NCI-H1417 (cell line): Measurements from ENCODE around the gene TBC1D22A.

Source experiments
- DNase-seq, 3 experiments: peaks; one replicate each; lab custom pipeline; 2025; lab: John Stamatoyannopoulos, UW

The TBC1D22A gene

DNA sequence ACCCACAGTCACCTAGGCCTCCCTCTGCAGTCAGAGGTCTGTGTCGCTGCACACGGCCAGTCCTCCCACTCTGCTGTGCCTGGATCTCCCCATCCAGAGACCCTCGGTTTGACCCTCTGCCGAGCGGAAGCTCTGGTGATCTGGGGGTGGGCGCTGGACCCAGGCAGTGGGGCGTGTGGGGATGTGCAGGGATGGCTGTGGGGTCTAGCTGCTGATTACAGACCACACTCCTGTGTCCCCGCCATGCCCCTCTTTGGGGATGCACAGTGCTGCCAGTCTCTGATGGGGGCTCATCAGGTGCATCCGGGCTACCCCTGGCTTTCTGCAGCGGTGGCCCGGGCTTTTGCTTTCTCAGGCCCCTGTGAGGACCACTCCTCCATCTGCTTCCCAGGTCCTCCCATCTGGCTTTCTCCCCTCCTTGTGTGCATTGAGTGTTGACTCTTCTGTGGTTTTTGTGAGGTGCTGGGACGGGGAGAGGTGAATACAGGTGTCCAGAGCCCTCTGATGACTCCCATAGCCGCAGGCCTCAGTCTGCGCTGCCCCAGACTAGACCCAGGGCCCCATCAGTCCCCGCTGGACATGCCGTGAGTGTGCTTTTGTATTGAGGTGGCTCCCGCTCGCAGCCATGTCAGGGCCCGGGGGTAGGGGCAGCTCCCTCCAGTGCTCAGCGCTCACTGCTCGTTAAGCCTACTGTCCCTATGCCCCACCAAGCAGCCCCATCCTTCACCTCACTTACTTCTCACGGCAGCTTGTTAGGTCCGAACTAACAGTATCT lies 251.6 kb downstream of the TBC1D22A start:
- DNase-seq, result no peak

- no peak for DNase-seq
Measured at GRCh38 chr22:47014636-47015345, 252.3 kb downstream of the TBC1D22A start.

- no peak for DNase-seq
Measured at GRCh38 chr22:47015589-47016178, 253.2 kb downstream of the TBC1D22A start.

DNA sequence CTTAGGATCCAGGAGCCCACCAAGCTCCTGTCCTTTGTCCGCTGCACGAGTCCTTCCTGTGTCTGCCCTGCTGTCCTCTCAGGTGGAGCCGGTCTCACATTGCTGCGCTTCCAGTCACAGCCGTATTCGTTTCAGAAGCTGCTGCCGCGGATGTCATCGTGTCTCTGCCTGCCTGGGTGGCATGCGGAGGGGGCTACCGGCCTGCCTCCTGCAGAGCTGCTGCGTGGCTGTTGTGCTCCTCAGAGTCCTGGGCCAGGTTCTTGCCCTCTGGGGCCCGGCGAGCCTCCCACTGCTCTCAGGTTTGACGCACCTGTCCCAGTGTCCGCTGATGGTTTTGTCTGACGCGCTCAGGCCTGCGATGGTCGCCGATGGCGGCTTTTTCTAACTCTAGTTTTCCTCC lies 254.2 kb downstream of the TBC1D22A start:
- DNase-seq, result no peak

DNA sequence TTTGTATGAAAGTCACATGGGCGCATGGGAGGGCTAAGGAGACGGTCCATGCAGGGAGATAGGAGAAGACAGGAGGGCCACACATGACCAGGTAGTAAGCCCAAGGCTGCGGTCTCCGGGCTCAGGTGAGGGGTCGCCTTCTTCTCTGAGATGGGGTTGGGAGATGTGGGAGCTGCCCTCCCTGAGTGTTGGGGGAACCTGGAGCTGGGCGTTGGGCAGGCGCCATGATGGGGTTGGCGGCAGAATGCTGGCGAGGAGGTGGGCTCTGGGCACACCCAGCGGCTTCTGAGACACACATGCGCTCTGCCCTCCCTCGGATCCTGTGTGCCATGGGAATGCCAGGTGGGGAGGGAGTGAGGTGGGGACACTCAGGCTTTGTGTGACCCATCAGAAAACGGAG lies 254.8 kb downstream of the TBC1D22A start:
- DNase-seq, result no peak

GRCh38 chr22:47018010-47018910 lies 255.8 kb downstream of the TBC1D22A start:
- DNase-seq, result no peak

DNA sequence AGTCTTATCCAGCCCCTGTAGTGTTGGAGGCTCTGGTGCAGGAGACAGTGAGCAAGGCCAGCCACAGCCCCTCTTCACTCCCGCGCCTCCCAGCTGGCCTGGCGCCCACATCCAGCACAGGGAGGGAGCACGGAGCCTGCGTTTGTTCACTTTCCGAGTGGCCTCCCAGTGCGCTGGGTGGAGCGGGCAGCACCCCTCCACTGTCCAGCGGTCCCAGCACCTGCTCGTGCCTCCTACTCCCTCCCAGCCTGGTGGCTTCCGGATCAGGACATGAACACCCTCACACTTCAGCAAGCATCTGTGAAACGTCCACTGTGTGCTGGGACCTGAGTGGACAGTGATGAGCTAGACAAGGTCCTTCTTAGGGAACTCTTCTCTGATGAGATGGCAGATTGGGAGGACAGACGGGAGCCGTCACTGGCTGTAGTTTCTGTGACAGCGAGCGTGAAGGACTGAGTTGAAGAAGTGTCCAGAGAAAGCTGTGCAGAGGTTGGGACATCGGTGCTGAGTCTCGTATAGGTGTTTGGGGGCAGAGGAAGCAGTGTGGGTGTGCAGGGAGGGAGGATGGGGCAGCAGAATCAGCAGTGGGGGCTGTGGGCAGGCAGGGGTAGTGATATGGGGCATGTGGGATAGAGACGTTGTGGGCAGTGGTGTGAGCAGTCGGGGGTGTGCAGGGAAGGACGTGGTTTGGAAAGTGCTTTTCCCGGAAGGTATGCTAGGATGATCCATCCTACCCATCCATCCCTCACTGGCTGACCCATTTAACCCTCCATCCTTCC lies 256.8 kb downstream of the TBC1D22A start:
- DNase-seq, result no peak

DNA sequence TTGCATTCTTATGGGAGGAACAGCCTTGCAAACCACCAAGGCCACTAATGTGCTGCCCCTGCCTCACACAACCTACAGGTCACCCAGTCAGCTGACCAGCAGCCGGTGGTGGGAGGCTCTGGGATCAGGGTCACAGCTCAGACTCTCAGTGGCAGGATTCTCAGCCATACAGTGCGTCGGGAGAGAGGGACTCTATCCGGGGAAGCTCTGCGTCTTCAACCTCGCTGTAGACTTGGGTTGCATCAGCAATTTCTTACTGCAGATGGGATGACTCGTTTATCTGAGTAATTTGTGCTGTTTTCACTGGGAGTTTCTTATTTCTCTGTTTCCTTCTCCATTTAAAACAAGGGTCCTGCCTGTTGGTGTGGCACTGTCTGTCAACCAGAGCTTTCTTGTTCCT lies 257.7 kb downstream of the TBC1D22A start:
- DNase-seq, result no peak

- DNase-seq, result no peak
Measured at GRCh38 chr22:47021371-47022074, 259.1 kb downstream of the TBC1D22A start.

- DNase-seq, result no peak
Measured at GRCh38 chr22:47022075-47022473, 259.6 kb downstream of the TBC1D22A start.

DNA sequence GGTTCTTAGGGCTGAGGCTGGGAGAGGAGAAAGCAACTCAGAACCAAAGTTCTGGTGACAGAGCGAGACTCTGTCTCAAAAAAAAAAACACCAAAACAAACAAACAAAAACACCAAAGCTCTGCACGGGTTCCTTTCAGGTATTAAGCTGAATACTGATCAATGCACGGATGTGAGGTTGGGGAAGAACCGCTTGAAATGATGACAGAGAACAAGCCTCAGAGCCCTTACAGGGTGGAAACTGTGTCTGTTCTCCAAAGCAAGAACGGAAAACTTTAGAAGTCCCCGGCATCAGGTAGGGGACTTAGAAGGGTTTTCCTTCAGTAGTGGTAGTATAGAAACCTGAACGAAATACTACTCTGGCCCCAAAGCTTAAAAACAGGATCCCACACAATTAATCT lies 260.0 kb downstream of the TBC1D22A start:
- no peak for DNase-seq

- DNase-seq, result no peak
Measured at GRCh38 chr22:47023871-47024270, 261.4 kb downstream of the TBC1D22A start.

DNA sequence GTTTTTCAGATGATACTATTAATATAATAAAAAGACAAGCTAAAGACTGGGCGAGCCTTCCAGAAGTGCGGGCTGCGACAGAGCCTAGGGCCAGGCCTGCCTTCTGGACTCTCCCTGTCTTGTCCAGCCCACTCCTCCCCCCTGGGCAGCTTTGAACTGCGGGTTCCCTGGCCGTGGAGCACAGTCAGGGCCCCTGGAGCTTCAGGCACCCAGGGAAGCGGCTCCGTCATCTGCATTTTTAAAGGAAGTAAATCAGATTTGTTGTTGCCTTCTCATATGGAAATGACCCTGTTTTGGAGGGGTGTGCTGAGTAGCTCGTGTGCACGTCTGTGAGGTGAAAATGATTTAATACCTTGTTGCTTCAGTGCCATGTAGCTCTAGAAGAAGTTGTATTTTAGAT lies 265.3 kb downstream of the TBC1D22A start:
- no peak for DNase-seq

DNA sequence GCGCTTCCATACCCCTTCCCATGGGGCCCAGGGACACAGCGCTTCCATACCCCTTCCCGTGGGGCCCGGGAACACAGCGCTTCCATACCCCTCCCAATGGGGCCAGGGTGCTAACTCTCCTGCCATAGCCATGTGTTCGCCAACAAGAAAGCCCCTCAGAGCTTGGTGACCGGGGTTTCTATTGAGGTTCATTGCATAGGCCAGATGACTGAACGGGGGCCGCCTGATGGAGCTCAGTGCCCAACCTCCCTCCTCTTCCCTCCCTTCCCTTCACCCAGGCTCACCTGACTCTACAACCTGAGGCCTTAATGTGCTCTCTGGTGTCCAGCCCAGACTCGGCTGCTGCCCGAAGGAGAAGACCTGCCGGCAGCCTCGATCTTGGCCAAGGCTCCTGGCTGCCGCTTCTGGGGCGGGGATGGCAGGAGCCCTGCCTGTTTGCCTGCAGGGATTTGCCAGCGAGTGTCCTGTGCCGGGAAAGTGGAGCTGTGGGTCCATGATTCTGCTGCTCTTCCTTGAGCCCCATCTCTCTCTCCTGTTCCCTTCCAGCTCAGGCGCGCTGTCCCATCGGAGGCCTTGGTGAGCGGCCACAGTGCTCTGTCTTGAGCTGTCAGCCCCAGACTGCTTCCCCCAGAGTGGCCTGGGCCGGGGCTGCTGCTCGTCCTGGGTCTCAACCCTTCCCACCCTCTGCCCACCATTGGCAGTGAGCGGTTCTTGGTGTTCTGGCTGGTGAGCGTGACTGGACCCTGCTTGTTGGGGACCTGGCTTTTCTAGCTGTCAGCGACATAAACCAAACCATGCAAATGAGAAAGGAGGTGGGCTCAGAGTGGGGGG lies 267.0 kb downstream of the TBC1D22A start:
- no peak for DNase-seq

- peak in 1 of 3 experiments; percentile 0 for DNase-seq
Measured at GRCh38 chr22:47030143-47030661, 267.8 kb downstream of the TBC1D22A start.

DNA sequence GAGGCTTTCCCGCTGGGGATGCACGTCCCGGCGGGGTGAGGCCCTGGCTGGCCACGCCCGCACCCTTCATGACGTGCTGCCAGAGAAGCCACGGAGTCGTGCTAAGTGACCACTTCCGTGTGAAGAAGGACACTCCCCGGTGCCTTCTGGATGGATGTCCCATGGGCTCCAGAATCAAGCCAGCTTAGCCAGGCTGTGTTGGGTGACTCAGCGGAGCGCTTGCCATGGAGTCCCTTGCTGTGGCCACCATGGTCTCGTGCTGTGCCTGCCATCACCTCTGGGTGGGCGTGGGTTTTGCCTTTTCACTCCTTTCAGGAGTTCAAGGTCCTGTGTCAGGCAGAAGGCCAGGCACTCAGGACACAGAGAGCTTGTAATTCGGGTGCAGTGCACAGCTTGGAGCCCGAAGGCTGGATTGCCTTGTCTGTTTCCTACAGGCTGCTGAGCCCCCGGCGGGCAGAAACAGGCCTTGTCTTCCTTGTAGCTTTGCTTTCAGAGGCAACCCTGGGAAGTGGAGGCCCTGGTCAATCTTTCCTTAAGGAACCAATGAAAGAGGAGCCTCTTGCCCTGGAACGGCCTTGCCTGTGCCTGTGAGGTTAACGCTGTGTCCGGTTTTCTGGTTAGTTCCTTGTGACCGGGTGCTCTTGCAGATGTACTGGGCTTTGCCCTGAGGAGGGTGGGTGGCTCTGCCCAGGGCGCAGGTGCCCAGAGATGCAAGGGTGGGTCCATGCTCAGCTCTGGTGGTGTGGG lies 268.6 kb downstream of the TBC1D22A start:
- DNase-seq, result peak in 1 of 3 experiments; percentile 9

GRCh38 chr22:47031628-47031915 lies 269.1 kb downstream of the TBC1D22A start:
- no peak for DNase-seq

DNA sequence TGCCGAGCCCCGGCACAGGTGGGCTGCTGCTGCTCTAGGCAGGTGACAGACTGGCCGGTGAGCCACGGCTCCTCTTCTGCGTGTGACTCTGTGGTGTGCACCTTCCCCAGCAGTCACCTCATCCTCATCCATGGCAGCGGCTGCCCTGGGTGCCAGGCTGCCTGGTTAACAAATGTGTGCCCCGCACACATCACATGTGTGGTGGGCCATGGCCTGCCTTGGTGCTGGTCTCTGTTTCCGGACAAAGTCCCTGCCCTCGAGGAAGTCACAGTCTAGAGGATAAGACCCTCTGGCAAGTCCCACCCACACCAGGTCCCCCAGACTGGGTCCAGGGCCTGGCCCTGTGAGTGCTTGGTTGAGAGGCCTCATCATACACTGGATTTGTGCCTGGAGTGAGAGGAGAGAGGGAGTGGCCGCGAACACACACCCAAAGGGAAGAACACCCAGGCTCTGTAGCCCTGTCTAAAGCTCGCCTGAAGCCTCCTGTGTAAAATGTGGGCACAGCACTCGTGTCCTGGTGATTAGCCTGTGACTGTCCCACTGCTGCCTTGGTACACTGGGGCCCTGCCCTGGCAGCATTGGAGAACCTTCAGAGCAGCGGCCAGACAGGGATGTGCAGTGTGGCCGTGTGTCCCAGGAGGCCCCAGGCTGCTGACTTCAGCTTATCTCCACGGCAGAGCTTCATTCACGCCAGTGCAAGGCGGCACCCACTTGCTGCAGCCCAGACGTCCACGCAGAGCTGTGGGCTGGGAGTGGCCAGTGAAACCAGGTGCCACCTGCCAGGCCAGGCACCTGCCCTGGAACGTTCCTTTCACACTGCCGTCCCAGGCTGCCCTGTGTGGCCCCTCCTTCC lies 269.9 kb downstream of the TBC1D22A start:
- no peak for DNase-seq
